GM12878 (cell line): ENCODE data around the gene TBRG4. TPM values are rescaled to one million over a fixed set of nuclear protein-coding genes. Genes with fewer than 3 reads are reported as not detected.
A peak's percentile ranks its signal among the peaks of the same experiment; 100 is the strongest.

ENCODE experiments used
- CEBPB ChIP-seq, 2 experiments: fragments of 150-350 bp in 1 of 2; IDR thresholded peaks; 2 replicates each; pipeline ENCODE4 v1.6.1; 2012 to 2014; ENCODE audit warnings: low read depth in 2 of 2, low read length in 2 of 2, borderline replicate concordance in 1 of 2, inconsistent platforms in 1 of 2
- EGR1 ChIP-seq, 2 experiments: IDR thresholded peaks; 1 replicate in 1 of 2; 2 replicates in 1 of 2; pipeline ENCODE4 v1.6.1; 2011 to 2012; ENCODE audit warnings: low read depth in 2 of 2, low read length in 2 of 2, borderline replicate concordance in 1 of 2, mild to moderate bottlenecking in 1 of 2, moderate library complexity in 1 of 2
- EP300 ChIP-seq, 2 experiments: fragments of 150-350 bp in 1 of 2; IDR thresholded peaks; 2 replicates each; pipeline ENCODE4 v1.6.1; 2011 to 2012; ENCODE audit warnings: low read depth in 2 of 2, low read length in 2 of 2, borderline replicate concordance in 1 of 2, improper control_type of control experiment in 1 of 2, inconsistent platforms in 1 of 2; ENCODE audit not compliant: control insufficient read depth in 1 of 2
- FOXK2 ChIP-seq: fragments of 450-650 bp; IDR thresholded peaks from 2 replicates; pipeline ENCODE4 v1.6.1; 2017; ENCODE audit warnings: mild to moderate bottlenecking, moderate library complexity
- GABPA ChIP-seq: IDR thresholded peaks from 2 replicates; pipeline ENCODE4 v1.6.1; 2014; ENCODE audit warnings: antibody characterized with exemption, low read depth, mild to moderate bottlenecking, inconsistent platforms
- GATAD2B ChIP-seq: fragments of 450-650 bp; conservative IDR thresholded peaks from 2 replicates; pipeline ENCODE4 v1.6.1; 2017; ENCODE audit warnings: low read depth, mild to moderate bottlenecking, moderate library complexity
- HDAC2 ChIP-seq: fragments of 200-600 bp; sonication (generic); IDR thresholded peaks from 2 replicates; pipeline ENCODE4 v1.6.1; 2017
- HDAC6 ChIP-seq: fragments of 200-600 bp; sonication (generic); IDR thresholded peaks from one replicate; pipeline ENCODE4 v1.8.0; 2017; ENCODE audit warnings: antibody characterized with exemption; ENCODE audit not compliant: unreplicated experiment
- IKZF1 ChIP-seq: fragments of 450-650 bp; conservative IDR thresholded peaks from 2 replicates; pipeline ENCODE4 v1.6.1; 2017; ENCODE audit warnings: antibody characterized with exemption, mild to moderate bottlenecking
- JUND ChIP-seq: IDR thresholded peaks from 2 replicates; pipeline ENCODE4 v1.6.1; 2012; ENCODE audit warnings: low read depth, mild to moderate bottlenecking, low read length, improper control_type of control experiment, moderate library complexity
- MTA2 ChIP-seq: fragments of 450-650 bp; IDR thresholded peaks from 2 replicates; pipeline ENCODE4 v1.6.1; 2016; ENCODE audit warnings: low read depth, mild to moderate bottlenecking, moderate library complexity
- MXI1 ChIP-seq: fragments of 150-350 bp; IDR thresholded peaks from 2 replicates; pipeline ENCODE4 v1.6.1; 2011; ENCODE audit warnings: low read depth, mild to moderate bottlenecking, inconsistent platforms, low read length, improper control_type of control experiment
- NFIC ChIP-seq: IDR thresholded peaks from 2 replicates; pipeline ENCODE4 v1.6.1; 2012; ENCODE audit warnings: low read depth, mild to moderate bottlenecking, inconsistent platforms, low read length, moderate library complexity
- NR2C2 ChIP-seq: IDR thresholded peaks from 2 replicates; pipeline ENCODE4 v1.6.1; 2011; ENCODE audit warnings: borderline replicate concordance, low read depth; ENCODE audit not compliant: control insufficient read depth, insufficient read length
- PAX8 ChIP-seq: fragments of 450-650 bp; IDR thresholded peaks from 2 replicates; pipeline ENCODE4 v1.6.1; 2017; ENCODE audit warnings: mild to moderate bottlenecking, moderate library complexity
- POLR2A ChIP-seq: IDR thresholded peaks from 2 replicates; pipeline ENCODE4 v1.6.1; 2011; ENCODE audit warnings: low read depth, mild to moderate bottlenecking, low read length
- SIX5 ChIP-seq: IDR thresholded peaks from 2 replicates; pipeline ENCODE4 v1.6.1; 2011; ENCODE audit warnings: mild to moderate bottlenecking, low read depth, low read length, moderate library complexity; ENCODE audit not compliant: severe bottlenecking
- SREBF2 ChIP-seq: IDR thresholded peaks from 2 replicates; pipeline ENCODE4 v1.6.1; 2012; ENCODE audit warnings: mild to moderate bottlenecking, low read length
- STAT3 ChIP-seq: IDR thresholded peaks from 2 replicates; pipeline ENCODE4 v1.6.1; 2011; ENCODE audit warnings: low read depth, low read length, improper control_type of control experiment
- TARDBP ChIP-seq: IDR thresholded peaks from 2 replicates; pipeline ENCODE4 v1.6.1; 2016; ENCODE audit warnings: borderline replicate concordance
- TCF12 ChIP-seq: IDR thresholded peaks from 2 replicates; pipeline ENCODE4 v1.6.1; 2011; ENCODE audit warnings: low read depth, mild to moderate bottlenecking, low read length
- USF2 ChIP-seq: IDR thresholded peaks from 2 replicates; pipeline ENCODE4 v1.6.1; 2011; ENCODE audit warnings: low read depth, low read length, improper control_type of control experiment, borderline replicate concordance
- YBX1 ChIP-seq: fragments of 450-650 bp; IDR thresholded peaks from 2 replicates; pipeline ENCODE4 v1.6.1; 2016; ENCODE audit warnings: antibody characterized with exemption
- ZNF384 ChIP-seq: IDR thresholded peaks from 2 replicates; pipeline ENCODE4 v1.6.1; 2012; ENCODE audit warnings: low read depth, mild to moderate bottlenecking, low read length, improper control_type of control experiment, borderline replicate concordance
- ZZZ3 ChIP-seq: IDR thresholded peaks from 2 replicates; pipeline ENCODE4 v1.6.1; 2011; ENCODE audit warnings: low read depth; ENCODE audit not compliant: control insufficient read depth, insufficient read length
- polyA plus RNA-seq, 11 experiments: library from polyadenylated mRNA; depleted of rRNA in 4 of 11; unstranded in 6 of 11; stranded (reverse) in 5 of 11; fragments of >200 nt; fragmentation: Nextera tagmentation in 4 of 11; fragmentation: Illumina TruSeq in 1 of 11; extraction: Ambion mirVana in 4 of 11; extraction: Trizol in 1 of 11; gene quantifications; 1 replicate in 1 of 11; 2 replicates in 10 of 11; pipeline versions ENCODE4 v1.2.1 to v1.2.3, GENCODE V29; 2011 to 2016; ENCODE audit warnings: inconsistent platforms in 2 of 11, missing spikeins in 2 of 11, low read depth in 1 of 11
- total RNA-seq, 4 experiments: library from RNA; depleted of rRNA in 3 of 4; stranded (reverse); fragments of >200 nt in 3 of 4; fragmentation: Illumina TruSeq in 1 of 4; extraction: Trizol in 1 of 4; gene quantifications; 2 replicates each; pipeline versions ENCODE4 v1.2.1 to v1.2.3, GENCODE V29; 2013 to 2021
- TF ChIP-seq, protein P1 (sequence below): IDR thresholded peaks from 2 replicates; pipeline ENCODE4 v1.6.1; 2011; ENCODE audit warnings: borderline replicate concordance, low read depth, mild to moderate bottlenecking, moderate library complexity, low read length; ENCODE audit not compliant: insufficient read depth, poor library complexity, severe bottlenecking
- TF ChIP-seq, protein P2 (sequence below): fragments of 450-650 bp; IDR thresholded peaks from 2 replicates; pipeline ENCODE4 v1.6.1; 2017; ENCODE audit warnings: mild to moderate bottlenecking

Gene TBRG4
- total and polyA plus RNA-seq, 10 of the 15 experiments (the other 5 are each of a cell fraction or from before 2014, with no cell fraction given), result 8.4 to 130 (median 118) TPM

DNA sequence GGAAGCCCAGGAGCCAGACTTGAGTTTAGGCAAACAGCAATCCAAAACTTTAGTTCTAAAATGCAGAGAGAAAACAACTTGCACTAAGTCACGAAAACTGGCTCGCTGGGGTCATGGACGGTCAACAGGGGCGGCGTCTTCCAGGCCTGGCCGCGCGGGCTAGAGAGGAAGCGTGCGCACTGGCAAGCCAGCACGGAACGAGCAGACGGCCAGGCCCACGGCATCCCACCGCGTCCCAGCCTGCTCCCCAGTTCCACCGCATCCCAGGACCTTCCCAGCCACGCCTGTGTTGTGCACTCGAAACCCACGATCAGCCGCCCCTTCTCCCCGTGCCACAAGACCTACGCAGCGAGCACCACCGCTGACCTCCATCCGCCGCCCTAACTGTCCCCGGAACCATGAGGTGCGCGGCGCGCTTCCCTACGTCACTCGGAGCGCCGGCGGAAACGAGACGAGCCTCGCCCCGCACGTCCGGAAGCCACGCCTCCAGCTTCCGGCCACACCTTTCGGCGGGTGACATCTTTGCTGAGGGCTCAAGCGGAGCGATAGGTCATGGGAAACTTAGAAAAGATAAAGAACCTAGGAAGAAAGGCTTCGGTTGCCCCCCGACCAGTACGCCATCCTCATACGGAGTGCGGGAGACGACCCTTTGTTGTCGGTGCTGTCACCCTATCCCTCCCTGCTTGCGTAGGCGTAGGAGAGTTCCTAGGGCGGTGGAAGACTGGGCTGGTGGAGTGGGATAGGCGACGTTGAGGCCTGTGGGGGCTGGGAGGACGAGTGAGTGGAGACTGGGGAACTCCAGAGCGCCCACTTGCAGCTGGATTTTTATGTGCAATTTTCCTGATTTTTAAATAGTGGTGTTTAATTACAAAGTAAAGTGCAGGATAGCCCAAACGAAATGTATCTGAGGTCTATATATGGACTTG is at the start of gene TBRG4 (continued):
- TF ChIP-seq, protein P1, sequence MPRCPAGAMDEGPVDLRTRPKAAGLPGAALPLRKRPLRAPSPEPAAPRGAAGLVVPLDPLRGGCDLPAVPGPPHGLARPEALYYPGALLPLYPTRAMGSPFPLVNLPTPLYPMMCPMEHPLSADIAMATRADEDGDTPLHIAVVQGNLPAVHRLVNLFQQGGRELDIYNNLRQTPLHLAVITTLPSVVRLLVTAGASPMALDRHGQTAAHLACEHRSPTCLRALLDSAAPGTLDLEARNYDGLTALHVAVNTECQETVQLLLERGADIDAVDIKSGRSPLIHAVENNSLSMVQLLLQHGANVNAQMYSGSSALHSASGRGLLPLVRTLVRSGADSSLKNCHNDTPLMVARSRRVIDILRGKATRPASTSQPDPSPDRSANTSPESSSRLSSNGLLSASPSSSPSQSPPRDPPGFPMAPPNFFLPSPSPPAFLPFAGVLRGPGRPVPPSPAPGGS, result no peak
- TF ChIP-seq EGR1 (IDR thresholded peaks at IDR 0.05; ENCODE audit: borderline replicate concordance in 1 of 2, low read depth in 2 of 2, low read length in 2 of 2), result peak in 1 of 2 experiments; percentile 3; a peak in 1 of 3 replicates
- TF ChIP-seq, protein P2, sequence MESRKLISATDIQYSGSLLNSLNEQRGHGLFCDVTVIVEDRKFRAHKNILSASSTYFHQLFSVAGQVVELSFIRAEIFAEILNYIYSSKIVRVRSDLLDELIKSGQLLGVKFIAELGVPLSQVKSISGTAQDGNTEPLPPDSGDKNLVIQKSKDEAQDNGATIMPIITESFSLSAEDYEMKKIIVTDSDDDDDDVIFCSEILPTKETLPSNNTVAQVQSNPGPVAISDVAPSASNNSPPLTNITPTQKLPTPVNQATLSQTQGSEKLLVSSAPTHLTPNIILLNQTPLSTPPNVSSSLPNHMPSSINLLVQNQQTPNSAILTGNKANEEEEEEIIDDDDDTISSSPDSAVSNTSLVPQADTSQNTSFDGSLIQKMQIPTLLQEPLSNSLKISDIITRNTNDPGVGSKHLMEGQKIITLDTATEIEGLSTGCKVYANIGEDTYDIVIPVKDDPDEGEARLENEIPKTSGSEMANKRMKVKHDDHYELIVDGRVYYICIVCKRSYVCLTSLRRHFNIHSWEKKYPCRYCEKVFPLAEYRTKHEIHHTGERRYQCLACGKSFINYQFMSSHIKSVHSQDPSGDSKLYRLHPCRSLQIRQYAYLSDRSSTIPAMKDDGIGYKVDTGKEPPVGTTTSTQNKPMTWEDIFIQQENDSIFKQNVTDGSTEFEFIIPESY, result no peak
- TF ChIP-seq ZNF384, result no peak
- TF ChIP-seq MTA2, result no peak
- TF ChIP-seq NR2C2, result no peak
- peak; percentile 69; the same call in 1 of the 2 replicates for TF ChIP-seq TARDBP
- TF ChIP-seq HDAC2, result 0 out of 2 replicates have a peak, but pooled peaks have one; percentile 28
- TF ChIP-seq GABPA, result peak; percentile 87
- peak; percentile 100 for TF ChIP-seq POLR2A
- TF ChIP-seq ZZZ3, result no peak
- peak; percentile 62 for TF ChIP-seq FOXK2
- no peak for TF ChIP-seq TCF12
- peak; percentile 90 for TF ChIP-seq IKZF1
- TF ChIP-seq NFIC, result no peak
- TF ChIP-seq CEBPB (IDR thresholded peaks at IDR 0.05; ENCODE audit: borderline replicate concordance in 1 of 2, low read depth in 2 of 2, low read length in 2 of 2), result no peak
- peak; percentile 12 to 57; a peak in 2 of 4 replicates for TF ChIP-seq EP300 (IDR thresholded peaks at IDR 0.05; ENCODE audit: borderline replicate concordance in 1 of 2, control insufficient read depth in 1 of 2, low read depth in 2 of 2, low read length in 2 of 2)
- peak; percentile 48 for TF ChIP-seq SIX5
- TF ChIP-seq HDAC6, result peak; percentile 88
- 0 out of 2 replicates have a peak, but pooled peaks have one; percentile 32 for TF ChIP-seq SREBF2
- peak; percentile 7; the same call in 1 of the 2 replicates for TF ChIP-seq USF2
- peak; percentile 100 for TF ChIP-seq MXI1
- no peak for TF ChIP-seq PAX8
- TF ChIP-seq GATAD2B, result peak; percentile 85
- TF ChIP-seq STAT3, result no peak
- no peak for TF ChIP-seq YBX1
- peak; percentile 15; the same call in 1 of the 2 replicates for TF ChIP-seq JUND
